Measurements from ENCODE around the gene LIN37. TPM values are rescaled to one million over a fixed set of nuclear protein-coding genes. Genes with fewer than 3 reads are reported as not detected.

The LIN37 gene
- total and polyA plus RNA-seq, 7 donors, result 8.4 to 19.1 (median 13.6) TPM

DNA sequence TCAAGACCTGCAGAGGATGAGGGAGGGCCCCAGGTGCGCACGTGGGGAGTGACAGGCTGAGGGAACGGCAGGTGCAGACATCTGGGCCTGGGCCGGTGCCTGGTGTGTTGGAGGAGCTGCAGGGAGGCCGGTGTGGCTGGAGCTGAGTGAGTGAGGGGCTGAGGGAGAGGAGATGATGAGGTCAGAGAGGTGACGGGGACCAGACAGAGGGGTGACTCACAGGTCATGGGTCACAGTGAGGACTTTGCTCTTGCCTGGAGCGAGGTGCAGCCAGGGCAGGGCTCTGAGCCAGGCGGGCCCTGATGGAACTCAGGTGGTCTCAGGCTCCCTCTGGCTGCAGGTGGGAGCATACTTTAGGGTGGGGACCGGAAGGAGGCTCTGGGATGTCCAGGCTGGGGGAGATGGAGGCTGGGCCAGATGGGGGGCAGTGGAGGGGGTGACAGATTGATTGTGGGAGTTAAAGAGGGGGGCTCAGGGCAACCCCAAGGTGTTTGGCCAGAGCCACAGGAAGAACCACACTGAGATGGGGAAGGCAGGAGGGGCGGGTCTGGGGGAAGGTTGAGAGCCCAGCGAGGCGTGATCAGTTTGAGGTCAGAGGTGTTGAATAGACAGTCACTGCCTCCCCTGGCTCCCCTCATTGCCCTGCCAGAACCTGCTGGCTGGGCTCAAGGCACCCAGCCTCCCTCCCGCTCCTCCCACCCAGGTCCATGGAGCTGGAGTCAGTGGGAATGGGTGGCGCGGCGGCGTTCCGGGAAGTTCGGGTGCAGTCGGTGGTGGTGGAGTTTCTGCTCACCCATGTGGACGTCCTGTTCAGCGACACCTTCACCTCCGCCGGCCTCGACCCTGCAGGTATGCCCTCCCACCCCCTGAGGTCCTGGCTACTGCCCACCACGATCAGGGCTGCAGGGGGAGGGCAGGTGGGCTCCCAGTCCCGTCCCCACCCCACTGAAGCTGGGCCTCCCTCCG, 35.4 kb downstream of the LIN37 start:
- no peak overlapping the region for H3K27ac ChIP-seq
- intact Hi-C loops (cut with DNase I), result no loop called here
- no peak overlapping the region for H3K4me3 ChIP-seq
- 87 to 89% methylated on average over 28 of the region's 28 CpGs for WGBS, 2 donors
- no peaks in the 10 kb centered on the region for H3K4me1 ChIP-seq
- H3K9me3 ChIP-seq, result no peaks in the 10 kb centered on the region
- H3K27me3 ChIP-seq, result no peaks in the 10 kb centered on the region
- no peak for DNase-seq
- TF ChIP-seq, protein P1, sequence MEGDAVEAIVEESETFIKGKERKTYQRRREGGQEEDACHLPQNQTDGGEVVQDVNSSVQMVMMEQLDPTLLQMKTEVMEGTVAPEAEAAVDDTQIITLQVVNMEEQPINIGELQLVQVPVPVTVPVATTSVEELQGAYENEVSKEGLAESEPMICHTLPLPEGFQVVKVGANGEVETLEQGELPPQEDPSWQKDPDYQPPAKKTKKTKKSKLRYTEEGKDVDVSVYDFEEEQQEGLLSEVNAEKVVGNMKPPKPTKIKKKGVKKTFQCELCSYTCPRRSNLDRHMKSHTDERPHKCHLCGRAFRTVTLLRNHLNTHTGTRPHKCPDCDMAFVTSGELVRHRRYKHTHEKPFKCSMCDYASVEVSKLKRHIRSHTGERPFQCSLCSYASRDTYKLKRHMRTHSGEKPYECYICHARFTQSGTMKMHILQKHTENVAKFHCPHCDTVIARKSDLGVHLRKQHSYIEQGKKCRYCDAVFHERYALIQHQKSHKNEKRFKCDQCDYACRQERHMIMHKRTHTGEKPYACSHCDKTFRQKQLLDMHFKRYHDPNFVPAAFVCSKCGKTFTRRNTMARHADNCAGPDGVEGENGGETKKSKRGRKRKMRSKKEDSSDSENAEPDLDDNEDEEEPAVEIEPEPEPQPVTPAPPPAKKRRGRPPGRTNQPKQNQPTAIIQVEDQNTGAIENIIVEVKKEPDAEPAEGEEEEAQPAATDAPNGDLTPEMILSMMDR (IDR thresholded peaks at IDR 0.05), result no peak
- no peak for TF ChIP-seq POLR2A (IDR thresholded peaks at IDR 0.05)
- TF ChIP-seq POLR2AphosphoS5 (IDR thresholded peaks at IDR 0.05), result no peak
- TF ChIP-seq EP300 (IDR thresholded peaks at IDR 0.05), result no peak
- peaks cover 10 to 41% (median 13%) of the 10 kb centered on the region in 4 donors for H3K36me3 ChIP-seq

DNA sequence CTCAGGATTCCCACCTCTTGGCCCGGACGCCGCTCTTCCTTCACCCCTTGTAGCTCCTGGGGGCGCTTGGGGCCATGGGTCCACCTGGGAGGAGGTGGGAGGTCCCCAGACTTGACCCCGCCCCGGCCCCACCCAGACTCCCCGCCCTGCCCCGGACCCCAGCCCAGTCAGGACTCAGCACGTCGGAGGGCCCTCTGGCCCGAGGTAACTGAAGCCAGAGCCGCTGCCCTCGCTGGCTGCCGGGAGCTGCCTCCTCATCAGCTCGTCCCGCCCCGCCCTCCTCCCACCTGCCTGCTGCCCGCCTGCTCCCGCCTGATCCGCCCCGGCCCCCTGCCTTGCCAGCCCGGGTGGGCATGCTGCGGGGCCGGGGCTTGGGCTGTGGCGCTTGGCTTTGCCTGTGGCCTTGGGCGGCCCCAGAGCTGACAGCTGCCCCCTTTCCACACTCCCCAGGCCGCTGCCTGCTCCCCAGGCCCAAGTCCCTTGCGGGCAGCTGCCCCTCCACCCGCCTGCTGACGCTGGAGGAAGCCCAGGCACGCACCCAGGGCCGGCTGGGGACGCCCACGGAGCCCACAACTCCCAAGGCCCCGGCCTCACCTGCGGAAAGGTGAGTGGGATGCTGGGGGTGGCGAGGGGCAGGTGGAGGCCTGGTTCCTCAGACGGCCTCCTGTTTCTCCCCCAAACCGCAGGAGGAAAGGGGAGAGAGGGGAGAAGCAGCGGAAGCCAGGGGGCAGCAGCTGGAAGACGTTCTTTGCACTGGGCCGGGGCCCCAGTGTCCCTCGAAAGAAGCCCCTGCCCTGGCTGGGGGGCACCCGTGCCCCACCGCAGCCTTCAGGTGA, 36.3 kb downstream of the LIN37 start:
- 88 to 90% methylated on average over 45 of the region's 45 CpGs for WGBS, 2 donors
- peaks cover 10 to 38% (median 13%) of the 10 kb centered on the region in 4 donors for H3K36me3 ChIP-seq
- no peaks in the 10 kb centered on the region for H3K4me1 ChIP-seq
- H3K9me3 ChIP-seq, result no peaks in the 10 kb centered on the region
- no peak for TF ChIP-seq EP300 (IDR thresholded peaks at IDR 0.05)
- TF ChIP-seq, protein P1 (IDR thresholded peaks at IDR 0.05), result no peak
- no peak for TF ChIP-seq POLR2A (IDR thresholded peaks at IDR 0.05)
- TF ChIP-seq POLR2AphosphoS5 (IDR thresholded peaks at IDR 0.05), result no peak
- no peak for DNase-seq
- intact Hi-C loops (cut with DNase I), result no loop called here
- H3K27ac ChIP-seq, result no peak overlapping the region
- no peaks in the 10 kb centered on the region for H3K27me3 ChIP-seq
- no peak overlapping the region for H3K4me3 ChIP-seq

DNA sequence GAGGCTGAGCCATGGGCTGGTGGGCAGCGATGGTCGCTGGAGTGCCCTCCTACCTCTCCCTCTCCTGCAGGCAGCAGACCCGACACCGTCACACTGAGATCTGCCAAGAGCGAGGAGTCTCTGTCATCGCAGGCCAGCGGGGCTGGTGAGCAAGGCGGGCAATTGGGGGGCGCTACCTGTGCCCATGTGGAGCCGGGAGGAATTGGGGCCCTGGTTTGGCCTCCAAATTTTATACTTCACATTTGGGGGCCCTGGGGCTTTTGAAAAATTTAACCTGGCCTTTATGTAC, 36.9 kb downstream of the LIN37 start:
- intact Hi-C loops (cut with DNase I), result no loop called here
- 92 to 95% methylated on average over 10 of the region's 10 CpGs for WGBS, 2 donors
- peaks cover 9 to 34% (median 11%) of the 10 kb centered on the region in 4 donors for H3K36me3 ChIP-seq

DNA sequence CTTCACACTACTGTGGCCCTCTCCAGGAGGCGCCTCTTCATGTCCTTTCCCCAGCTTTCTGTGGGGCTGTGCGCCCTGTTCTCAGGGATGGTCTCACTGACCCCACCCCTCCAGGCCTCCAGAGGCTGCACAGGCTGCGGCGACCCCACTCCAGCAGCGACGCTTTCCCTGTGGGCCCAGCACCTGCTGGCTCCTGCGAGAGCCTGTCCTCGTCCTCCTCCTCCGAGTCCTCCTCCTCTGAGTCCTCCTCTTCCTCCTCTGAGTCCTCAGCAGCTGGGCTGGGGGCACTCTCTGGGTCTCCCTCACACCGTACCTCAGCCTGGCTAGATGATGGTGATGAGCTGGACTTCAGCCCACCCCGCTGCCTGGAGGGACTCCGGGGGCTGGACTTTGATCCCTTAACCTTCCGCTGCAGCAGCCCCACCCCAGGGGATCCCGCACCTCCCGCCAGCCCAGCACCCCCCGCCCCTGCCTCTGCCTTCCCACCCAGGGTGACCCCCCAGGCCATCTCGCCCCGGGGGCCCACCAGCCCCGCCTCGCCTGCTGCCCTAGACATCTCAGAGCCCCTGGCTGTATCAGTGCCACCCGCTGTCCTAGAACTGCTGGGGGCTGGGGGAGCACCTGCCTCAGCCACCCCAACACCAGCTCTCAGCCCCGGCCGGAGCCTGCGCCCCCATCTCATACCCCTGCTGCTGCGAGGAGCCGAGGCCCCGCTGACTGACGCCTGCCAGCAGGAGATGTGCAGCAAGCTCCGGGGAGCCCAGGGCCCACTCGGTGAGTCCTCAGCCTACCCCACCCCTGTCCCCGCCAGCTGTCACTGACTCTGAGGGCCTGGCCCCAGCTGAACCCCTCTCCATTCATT, 38.2 kb downstream of the LIN37 start:
- Histone ChIP-seq H3K36me3 (peaks cover 0 to 22% (median under 1%) of the 10 kb centered on the region in 4 donors), H3K4me3 (no peak overlapping the region), H3K4me1 (no peaks in the 10 kb centered on the region), H3K27me3 (no peaks in the 10 kb centered on the region), H3K27ac (no peak overlapping the region), H3K9me3 (no peaks in the 10 kb centered on the region)
- TF ChIP-seq POLR2AphosphoS5 (IDR thresholded peaks at IDR 0.05) (no peak), POLR2A (IDR thresholded peaks at IDR 0.05) (no peak), EP300 (IDR thresholded peaks at IDR 0.05) (no peak)
- TF ChIP-seq, protein P1 (IDR thresholded peaks at IDR 0.05), result no peak
- intact Hi-C loops (cut with DNase I), result no loop called here
- WGBS, 2 donors, result 76 to 87% methylated on average over 31 of the region's 31 CpGs
- DNase-seq, result no peak

More for the DNA sequence above, 36.9 kb downstream of the LIN37 start:
- DNase-seq, result no peak
- H3K27me3 ChIP-seq, result no peaks in the 10 kb centered on the region
- TF ChIP-seq EP300 (IDR thresholded peaks at IDR 0.05), result no peak
- no peak for TF ChIP-seq POLR2A (IDR thresholded peaks at IDR 0.05)
- no peak for TF ChIP-seq POLR2AphosphoS5 (IDR thresholded peaks at IDR 0.05)
- TF ChIP-seq, protein P1 (IDR thresholded peaks at IDR 0.05), result no peak
- H3K9me3 ChIP-seq, result no peaks in the 10 kb centered on the region
- H3K4me1 ChIP-seq, result no peaks in the 10 kb centered on the region
- no peak overlapping the region for H3K4me3 ChIP-seq
- no peak overlapping the region for H3K27ac ChIP-seq
